NCI-H510A treated with DMSO at 0.1 percent for 48 hours (cell line): ENCODE measurements around the gene ZSWIM4.

Experiments used
- DNase-seq: peaks from one replicate; lab custom pipeline; 2025; lab: John Stamatoyannopoulos, UW

Gene ZSWIM4

DNA sequence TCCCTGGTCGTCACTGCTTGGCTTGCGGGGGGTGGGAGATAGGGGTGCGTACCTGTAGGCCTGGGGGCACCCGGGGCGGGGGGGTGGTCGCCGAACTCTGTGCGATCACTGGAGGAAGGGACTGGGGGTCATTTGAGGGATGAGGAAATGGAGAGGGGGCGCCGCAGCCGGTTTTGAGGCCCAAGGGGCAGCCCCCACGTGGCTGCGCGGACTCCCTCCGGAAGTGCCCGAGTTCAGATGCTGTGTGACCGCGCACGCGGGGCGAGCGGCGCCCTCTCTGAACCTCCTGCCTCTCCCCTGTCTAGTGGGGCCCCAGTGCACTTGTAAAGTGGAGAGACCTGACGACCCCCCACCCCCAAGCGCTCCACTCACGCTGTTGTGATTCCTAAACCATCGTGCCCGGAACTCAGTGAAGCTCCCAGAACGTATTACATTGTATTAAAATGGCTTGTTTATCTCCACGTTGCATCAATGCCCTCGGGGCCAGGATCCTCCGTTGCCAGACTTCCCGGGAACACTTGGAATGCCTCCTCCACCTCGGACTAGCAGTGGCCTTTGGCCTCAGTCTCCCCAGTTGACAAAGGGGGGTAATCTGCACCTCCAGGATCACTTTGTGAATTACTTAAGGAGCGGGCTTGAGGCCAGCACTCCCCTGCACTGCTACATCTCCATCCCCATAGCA is 78.7 kb downstream of the ZSWIM4 start:
- no peak for DNase-seq

DNA sequence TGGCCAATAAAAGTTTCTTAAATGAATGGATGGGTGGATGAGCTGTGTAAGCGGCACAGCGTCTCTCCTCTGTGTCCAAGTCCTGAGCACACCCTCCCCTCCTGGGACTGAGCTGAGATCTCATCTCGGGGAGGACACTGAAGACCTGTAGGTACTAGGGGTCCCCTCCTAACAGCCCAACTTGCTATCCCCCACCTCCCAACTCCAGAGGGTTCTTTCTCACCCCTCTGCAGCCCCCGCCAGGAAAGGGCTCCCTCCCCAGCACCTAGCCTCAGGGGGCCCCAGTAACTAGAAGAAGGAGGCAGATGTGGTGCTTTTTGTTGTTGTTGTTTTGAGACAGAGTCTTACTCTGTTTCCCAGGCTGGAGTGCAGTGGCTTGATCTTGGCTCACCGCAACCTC is 80.6 kb downstream of the ZSWIM4 start:
- no peak for DNase-seq

DNA sequence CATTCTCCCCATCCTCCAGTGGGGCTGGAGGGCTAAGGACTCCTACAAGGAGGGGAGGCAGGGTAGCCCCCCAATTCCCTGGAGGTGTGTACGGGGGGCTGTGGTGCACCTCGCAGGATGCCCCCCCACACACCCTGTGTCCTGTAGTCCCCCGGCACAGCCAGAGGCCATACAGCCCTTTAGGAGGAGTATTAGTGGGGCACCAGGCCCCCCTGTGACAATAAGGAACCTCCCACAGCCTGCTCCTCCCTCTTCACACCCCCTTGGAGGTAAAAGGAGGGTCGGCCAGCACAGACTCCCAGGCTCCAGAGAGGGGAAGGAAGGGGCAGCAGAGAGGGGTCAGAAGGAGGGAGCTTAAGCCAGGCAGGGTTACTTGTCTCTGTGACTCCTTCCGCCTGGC is 81.6 kb downstream of the ZSWIM4 start, which contains the start of gene NANOS3:
TSS of gene NANOS3 (plus strand) at position 301 of the 400 bp plus-strand sequence. CDS start 115 bp downstream, outside the sequence.
- DNase-seq: no peak

DNA sequence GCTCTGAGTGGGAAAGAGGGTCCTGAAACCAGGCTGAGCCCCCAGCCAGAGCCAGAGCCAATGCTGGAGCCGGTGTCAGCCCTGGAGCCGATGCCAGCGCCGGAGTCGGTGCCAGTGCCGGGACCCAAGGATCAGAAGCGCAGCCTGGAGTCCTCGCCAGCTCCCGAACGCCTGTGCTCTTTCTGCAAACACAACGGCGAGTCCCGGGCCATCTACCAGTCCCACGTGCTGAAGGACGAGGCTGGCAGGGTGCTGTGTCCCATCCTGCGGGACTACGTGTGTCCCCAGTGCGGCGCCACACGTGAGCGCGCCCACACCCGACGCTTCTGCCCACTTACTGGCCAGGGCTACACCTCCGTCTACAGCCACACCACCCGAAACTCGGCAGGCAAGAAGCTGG is 82.1 kb downstream of the ZSWIM4 start:
- DNase-seq: no peak

DNA sequence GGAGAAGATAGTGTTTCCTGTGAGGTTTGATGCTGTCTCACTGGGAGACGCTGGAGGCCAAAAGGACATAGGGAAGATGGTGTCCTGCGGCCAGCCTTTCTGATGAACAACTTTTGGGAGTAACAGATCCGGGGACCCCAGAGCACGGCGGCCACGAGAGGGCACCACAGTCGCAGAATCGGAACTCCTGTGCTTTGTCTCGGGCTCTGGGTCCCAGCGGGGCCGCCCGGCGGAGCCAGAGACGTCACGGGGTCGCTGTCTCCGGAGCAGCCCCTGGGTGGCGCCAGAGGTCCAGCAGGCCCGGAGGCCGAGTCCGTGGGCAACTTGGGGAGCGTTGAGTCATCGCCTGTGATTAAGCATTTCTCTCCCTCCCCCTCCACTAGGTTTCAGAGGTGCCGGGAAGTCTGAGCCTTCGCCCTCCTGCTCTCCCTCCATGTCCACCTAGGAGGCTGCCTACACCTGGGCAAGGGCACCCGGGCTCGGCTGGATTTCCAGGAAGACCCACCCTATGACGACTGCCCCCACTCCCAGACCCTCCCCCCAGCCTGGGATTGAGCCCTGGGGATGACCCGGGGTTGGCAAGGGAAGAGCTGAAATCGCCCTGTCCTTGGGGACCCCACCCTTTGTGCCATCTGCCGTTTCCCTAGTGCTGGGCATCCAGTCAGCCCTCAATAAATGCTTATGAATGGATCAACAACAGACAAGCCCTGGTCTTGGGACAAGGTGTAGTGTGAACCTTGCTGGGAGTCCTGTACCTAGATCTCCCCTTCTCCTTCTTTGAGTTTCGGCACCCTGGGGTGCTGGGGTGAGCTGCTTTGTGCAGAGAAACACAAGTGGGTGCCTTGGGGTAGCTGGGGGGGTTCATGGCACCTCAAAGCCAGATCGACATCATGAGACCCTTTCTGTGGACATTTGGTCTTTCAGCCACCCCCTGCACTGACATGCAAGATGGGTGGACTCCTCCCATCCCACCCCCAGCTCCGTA is 85.1 kb downstream of the ZSWIM4 start:
- peak; percentile 95 for DNase-seq

DNA sequence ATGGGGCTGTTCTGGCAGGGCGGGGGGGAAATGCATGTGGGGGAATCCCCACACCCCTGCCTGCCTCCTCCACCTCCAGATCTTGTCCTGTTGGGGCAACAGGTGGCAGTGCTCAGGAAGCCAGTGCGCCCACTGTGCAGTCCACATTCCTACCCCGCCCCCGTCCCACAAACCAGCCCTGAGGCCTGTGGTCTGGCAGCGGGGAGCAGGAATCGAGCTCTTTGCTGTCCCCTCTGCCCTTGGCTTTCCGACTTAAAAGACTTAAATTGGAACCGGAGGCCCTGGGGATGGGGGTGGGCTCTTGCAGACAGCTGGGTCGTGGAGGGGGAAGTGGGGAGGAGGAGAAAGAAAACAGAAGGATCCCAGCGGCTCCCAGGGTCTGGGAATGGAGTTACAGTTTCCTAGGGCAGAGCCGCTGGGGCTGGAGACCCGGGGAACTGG is 86.0 kb downstream of the ZSWIM4 start:
- DNase-seq: no peak
